Muscle layer of duodenum (tissue), 2 donors: ENCODE data around the gene TTBK2.
"Not testable (repeated sequence)": the region's sequence is repeated elsewhere in the genome, so short reads cannot be mapped to it uniquely, and the experiment has no call there.

Experiments
- H3K27ac ChIP-seq: one replicate; pipeline ENCODE4 v1.7.0; 2013; ENCODE audit warnings: mild to moderate bottlenecking, low read length
- H3K27me3 ChIP-seq: one replicate; pipeline ENCODE4 v1.7.0; 2013; ENCODE audit warnings: low read depth, mild to moderate bottlenecking, control low read depth, low read length
- H3K36me3 ChIP-seq, 2 donors: one replicate each; pipeline ENCODE4 v1.7.0; 2013; ENCODE audit warnings: low read length in 2 of 2, control low read depth in 1 of 2, mild to moderate bottlenecking in 1 of 2; ENCODE audit not compliant: insufficient read depth in 2 of 2, control insufficient read depth in 1 of 2
- H3K4me1 ChIP-seq, 2 donors: one replicate each; pipeline ENCODE4 v1.7.0; 2013; ENCODE audit warnings: low read length in 2 of 2, mild to moderate bottlenecking in 2 of 2, control low read depth in 1 of 2, moderate library complexity in 1 of 2; ENCODE audit not compliant: insufficient read depth in 2 of 2, control insufficient read depth in 1 of 2
- H3K4me3 ChIP-seq, 2 donors: one replicate each; pipeline ENCODE4 v1.7.0; 2013; ENCODE audit warnings: low read length in 2 of 2, low read depth in 1 of 2, mild to moderate bottlenecking in 1 of 2
- H3K9me3 ChIP-seq, 2 donors: one replicate each; pipeline ENCODE4 v1.7.0; 2013; ENCODE audit warnings: low read length in 2 of 2, control low read depth in 1 of 2, mild to moderate bottlenecking in 1 of 2; ENCODE audit not compliant: control insufficient read depth in 1 of 2
- donor health status: healthy.

Gene TTBK2

GRCh38 chr15:42920519-42921341 is at the start of gene TTBK2:
TSS of gene TTBK2 (minus strand) at chr15:42920778. CDS start at chr15:42878617, 42,161 bp downstream.
- peak within 1 kb of the TSS; percentile 71 for H3K27ac ChIP-seq
- H3K4me3 ChIP-seq = peak within 1 kb of the TSS; percentile 75 to 89
- no peaks in the 10 kb centered on the region for H3K27me3 ChIP-seq
- no peaks in the 10 kb centered on the region for H3K9me3 ChIP-seq
- H3K36me3 ChIP-seq = no peaks in the 10 kb centered on the region
- H3K4me1 ChIP-seq = peaks cover 7 to 8% of the 10 kb centered on the region in 2 donors

GRCh38 chr15:42964476-42964875 is 43.9 kb upstream of the TTBK2 start:
- no peak overlapping the region for H3K4me3 ChIP-seq
- H3K27me3 ChIP-seq = no peaks in the 10 kb centered on the region
- no peak overlapping the region for H3K27ac ChIP-seq
- no peaks in the 10 kb centered on the region for H3K9me3 ChIP-seq
- no peaks in the 10 kb centered on the region for H3K4me1 ChIP-seq
- H3K36me3 ChIP-seq = peaks cover 31 to 61% of the 10 kb centered on the region in 2 donors

- peaks cover 49 to 77% of the 10 kb centered on the region in 2 donors for H3K36me3 ChIP-seq
- no peak overlapping the region for H3K4me3 ChIP-seq
- no peaks in the 10 kb centered on the region for H3K27me3 ChIP-seq
- H3K27ac ChIP-seq = no peak overlapping the region
- H3K4me1 ChIP-seq = no peaks in the 10 kb centered on the region
- H3K9me3 ChIP-seq = no peaks in the 10 kb centered on the region
Measured at GRCh38 chr15:42955518-42955917, 34.9 kb upstream of the TTBK2 start.

GRCh38 chr15:42954291-42954690 is 33.7 kb upstream of the TTBK2 start:
- H3K36me3 ChIP-seq = peaks cover 44 to 72% of the 10 kb centered on the region in 2 donors
- no peak overlapping the region for H3K4me3 ChIP-seq
- H3K9me3 ChIP-seq = no peaks in the 10 kb centered on the region
- no peak overlapping the region for H3K27ac ChIP-seq
- H3K4me1 ChIP-seq = no peaks in the 10 kb centered on the region
- H3K27me3 ChIP-seq = no peaks in the 10 kb centered on the region

GRCh38 chr15:42948898-42949297 is 28.3 kb upstream of the TTBK2 start:
- peaks cover 48 to 64% of the 10 kb centered on the region in 2 donors for H3K36me3 ChIP-seq
- H3K9me3 ChIP-seq, H3K27ac ChIP-seq, H3K4me1 ChIP-seq, H3K4me3 ChIP-seq, H3K27me3 ChIP-seq: not testable (repeated sequence)

DNA sequence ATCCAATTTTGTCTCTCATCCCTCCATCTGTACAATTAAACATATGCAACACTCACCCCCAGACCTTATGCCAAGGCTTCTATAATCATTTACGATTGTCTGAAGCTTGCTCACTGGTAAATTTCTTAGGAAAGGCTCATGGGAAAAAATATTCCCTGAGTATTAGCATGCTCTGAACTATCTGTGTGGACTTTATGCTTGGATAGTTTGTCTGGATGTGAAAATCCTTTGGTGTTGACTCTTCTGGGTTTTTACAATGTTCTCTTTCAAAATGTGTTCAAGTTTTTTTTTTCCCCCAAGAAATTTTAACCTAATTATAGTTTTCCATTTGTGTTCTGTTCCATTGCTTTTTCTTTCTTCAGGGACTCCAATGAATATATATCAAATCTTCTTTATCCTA is 19.9 kb upstream of the TTBK2 start:
- H3K9me3 ChIP-seq = no peaks in the 10 kb centered on the region
- H3K4me1 ChIP-seq = no peaks in the 10 kb centered on the region
- H3K27ac ChIP-seq = no peak overlapping the region
- H3K4me3 ChIP-seq = no peak overlapping the region
- no peaks in the 10 kb centered on the region for H3K27me3 ChIP-seq
- H3K36me3 ChIP-seq = peaks cover 17 to 19% of the 10 kb centered on the region in 2 donors

GRCh38 chr15:42939841-42940240 is 19.3 kb upstream of the TTBK2 start:
- Histone ChIP-seq H3K27ac (no peak overlapping the region), H3K27me3 (no peaks in the 10 kb centered on the region), H3K4me1 (no peaks in the 10 kb centered on the region), H3K4me3 (no peak overlapping the region), H3K36me3 (peaks cover 10 to 12% of the 10 kb centered on the region in 2 donors), H3K9me3 (no peaks in the 10 kb centered on the region)

GRCh38 chr15:42937143-42937542 is 16.6 kb upstream of the TTBK2 start:
- Histone ChIP-seq H3K4me1 (no peaks in the 10 kb centered on the region), H3K27me3 (no peaks in the 10 kb centered on the region), H3K27ac (no peak overlapping the region), H3K9me3 (no peaks in the 10 kb centered on the region), H3K4me3 (no peak overlapping the region), H3K36me3 (no peaks in the 10 kb centered on the region)

- Histone ChIP-seq H3K9me3 (no peaks in the 10 kb centered on the region), H3K27ac (no peak overlapping the region), H3K4me1 (no peaks in the 10 kb centered on the region), H3K36me3 (no peaks in the 10 kb centered on the region), H3K4me3 (no peak overlapping the region), H3K27me3 (no peaks in the 10 kb centered on the region)
Measured at GRCh38 chr15:42933886-42934667, 13.5 kb upstream of the TTBK2 start.

DNA sequence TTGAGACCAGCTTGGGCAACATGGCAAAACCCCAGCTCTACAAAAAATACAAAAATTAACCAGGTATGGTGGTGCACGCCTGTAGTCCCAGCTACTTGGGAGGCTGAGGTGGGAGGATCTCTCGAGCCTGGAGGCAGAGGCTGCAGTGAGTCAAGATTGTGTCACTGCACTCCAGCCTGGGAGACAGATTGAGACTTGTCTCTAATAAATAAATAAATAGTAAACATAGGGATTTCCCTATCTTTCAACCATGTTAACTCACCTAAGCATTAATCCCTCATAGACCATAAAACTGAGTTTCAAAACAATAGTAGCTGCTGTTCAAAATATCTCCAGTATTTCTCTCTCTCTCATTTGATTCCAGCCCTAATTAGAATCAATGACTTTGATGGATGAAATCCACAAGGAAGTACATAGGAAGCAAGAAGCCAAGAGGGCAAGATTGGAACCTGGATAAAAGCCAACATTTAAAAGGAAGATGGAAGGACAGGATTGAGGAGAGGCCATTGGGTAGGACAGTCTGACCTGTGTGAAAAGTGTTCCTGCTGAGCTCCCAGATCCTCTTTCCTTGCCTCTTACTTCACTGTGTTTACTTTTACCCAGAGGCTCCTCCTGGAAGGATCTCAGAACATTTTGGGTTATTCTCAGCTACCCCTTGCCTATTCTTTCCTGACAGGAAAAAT is 12.4 kb upstream of the TTBK2 start:
- H3K27me3 ChIP-seq = no peaks in the 10 kb centered on the region
- H3K4me1 ChIP-seq = no peaks in the 10 kb centered on the region
- H3K4me3 ChIP-seq = no peak overlapping the region
- H3K36me3 ChIP-seq = no peaks in the 10 kb centered on the region
- no peak overlapping the region for H3K27ac ChIP-seq
- H3K9me3 ChIP-seq = no peaks in the 10 kb centered on the region
